ENCODE data around the gene LKAAEAR1. TPM values are rescaled to one million over a fixed set of nuclear protein-coding genes. Genes with fewer than 3 reads are reported as not detected.

LKAAEAR1 gene
- total and polyA plus RNA-seq, 2 of the 13 experiments (the other 11 are each of a cell fraction or from before 2014, with no cell fraction given): not detected

- TF ChIP-seq ZXDC (CRISPR knock-in tag; IDR thresholded peaks at IDR 0.05) (no peak), TOE1 (CRISPR knock-in tag; IDR thresholded peaks at IDR 0.05) (no peak), NR0B2 (CRISPR knock-in tag; IDR thresholded peaks at IDR 0.05) (no peak), PHF20 (CRISPR knock-in tag; IDR thresholded peaks at IDR 0.05) (no peak), ZNF335 (CRISPR knock-in tag; IDR thresholded peaks at IDR 0.05) (no peak), TP53 (CRISPR knock-in tag; conservative IDR thresholded peaks at IDR 0.05) (no peak)
Measured at GRCh38 chr20:64075556-64075955, 8.6 kb downstream of the LKAAEAR1 start (continued).

GRCh38 chr20:64074963-64075362 lies 9.2 kb downstream of the LKAAEAR1 start:
- in situ Hi-C loops (cut with HindIII; ENCODE audit: extremely low pct_ligation_motif_present, low pct_unique_long_range_greater_than_20kb) (no loop called here), intact Hi-C loops (cut with micrococcal nuclease; ENCODE audit: unreplicated experiment) (no loop called here)
- CTCF ChIA-PET (ENCODE audit: low intra/inter-chr PET ratio, low total read pairs): no interaction called here
- 87% methylated on average over 7 of the region's 8 CpGs for WGBS (ENCODE audit: low lambda C conversion rate)
- Histone ChIP-seq H3K4me3 (replicated peaks in 1 of 3; ENCODE audit: insufficient read depth in 1 of 3, low read depth in 2 of 3, low read length in 3 of 3) (no peak overlapping the region), H2AFZ (ENCODE audit: low read length) (no peak overlapping the region), H3K27ac (ENCODE audit: extremely low read length, insufficient read depth, low read length) (no peak overlapping the region), H3K79me2 (ENCODE audit: insufficient read depth, low read length) (no peaks in the 10 kb centered on the region), H3K4me2 (ENCODE audit: low read depth, low read length) (no peak overlapping the region), H3K9me3 (ENCODE audit: low read length) (no peaks in the 10 kb centered on the region), H3K27me3 (ENCODE audit: control insufficient read depth in 1 of 2, insufficient read depth in 2 of 2, low read length in 2 of 2) (no peaks in the 10 kb centered on the region), H3K9ac (ENCODE audit: insufficient read depth, low read depth, low read length) (no peak overlapping the region), H3K36me3 (replicated peaks in 1 of 2; ENCODE audit: control insufficient read depth in 1 of 2, insufficient read depth in 2 of 2, low read length in 2 of 2) (no peaks in the 10 kb centered on the region), H4K20me1 (ENCODE audit: insufficient read depth, low read length) (no peaks in the 10 kb centered on the region), H3K4me1 (ENCODE audit: insufficient read depth, low read length) (peaks cover 18% of the 10 kb centered on the region)
- DNase-seq (ENCODE audit: low spot score) (no peak), ATAC-seq (no peak), FAIRE-seq (no peak)
- no TSS peak for BruUV-seq (replicated peaks)
- TF ChIP-seq ZNF839 (CRISPR knock-in tag; IDR thresholded peaks at IDR 0.05; ENCODE audit: borderline replicate concordance): no peak
- no peak for TF ChIP-seq HNF4A (CRISPR knock-in tag; IDR thresholded peaks at IDR 0.05)
- no peak for TF ChIP-seq E2F1 (CRISPR knock-in tag; IDR thresholded peaks at IDR 0.05)
- TF ChIP-seq CREM (IDR thresholded peaks at IDR 0.05): no peak
- TF ChIP-seq CREM (CRISPR knock-in tag; IDR thresholded peaks at IDR 0.05): no peak
- TF ChIP-seq ZNF619 (CRISPR knock-in tag; IDR thresholded peaks at IDR 0.05): no peak
- no peak for TF ChIP-seq ZFP37 (CRISPR knock-in tag; IDR thresholded peaks at IDR 0.05; ENCODE audit: borderline replicate concordance)
- POLR2A ChIA-PET: no interaction called here

Measured in HepG2 (cell line).